ENCODE measurements around the gene SNCA. TPM values are rescaled to one million over a fixed set of nuclear protein-coding genes. Genes with fewer than 3 reads are reported as not detected.

The SNCA gene
- total and polyA plus RNA-seq, 2 of the 8 experiments (the other 6 are each of a cell fraction or from before 2014, with no cell fraction given) = 8.5 to 16.8 TPM

DNA sequence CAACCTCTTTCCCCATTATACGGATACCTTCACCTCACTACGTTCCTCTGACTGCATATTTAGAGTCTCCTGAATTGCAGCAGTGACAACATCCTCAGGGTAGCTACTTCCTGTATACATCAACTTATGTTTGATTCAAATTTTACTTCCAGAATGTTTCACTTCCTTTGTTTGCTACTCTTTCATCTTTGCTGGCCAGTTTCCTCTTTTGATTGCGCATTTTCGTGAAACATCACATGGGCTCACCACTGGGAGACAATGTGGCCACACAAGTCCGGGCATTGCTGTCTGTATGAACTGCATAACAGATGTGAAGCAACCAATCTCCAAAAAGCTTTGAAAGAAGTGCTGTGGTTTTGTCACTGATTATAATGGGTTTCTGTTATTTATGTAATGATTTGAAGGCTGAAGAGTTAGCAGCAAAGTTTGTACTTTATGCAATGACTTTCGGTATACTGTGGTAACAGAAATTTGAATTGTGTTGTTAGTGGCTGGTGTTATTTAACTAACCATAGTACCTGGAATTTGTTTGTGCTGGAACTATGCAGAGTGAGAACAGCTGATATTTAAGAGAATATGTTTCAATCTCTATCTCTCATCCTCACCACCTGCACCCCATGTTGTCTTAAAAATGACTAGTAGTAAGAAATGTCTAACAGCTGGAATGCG, 7.4 kb downstream of the SNCA start:
- H3K4ac ChIP-seq (replicated peaks; ENCODE audit: insufficient read length, low read depth, low read length) = no peak overlapping the region
- H3K4me2 ChIP-seq (ENCODE audit: insufficient read depth in 1 of 2, low read depth in 2 of 2, low read length in 2 of 2) = no peak overlapping the region; a peak in 1 of 4 replicates
- no peak overlapping the region for H4K5ac ChIP-seq (ENCODE audit: insufficient read length, low read depth, low read length)
- POLR2A ChIA-PET (ENCODE audit: partially characterized antibody) = no interaction called here
- WGBS, 2 experiments (ENCODE audit: extremely low coverage in 1 of 2, insufficient coverage in 1 of 2, insufficient read length in 1 of 2, insufficient replicate concordance in 2 of 2, low coverage in 1 of 2, low lambda C conversion rate in 2 of 2, missing lambda C conversion rate in 1 of 2) = 74% methylated on average over 7 of the region's 7 CpGs; no CpG with 5 or more reads in 1 of the 2 experiments
- H3K36me3 ChIP-seq (ENCODE audit: control insufficient read depth in 2 of 4, insufficient read depth in 4 of 4, low read length in 3 of 4) = peaks cover 0 to 3% (median 1%) of the 10 kb centered on the region in 4 experiments; a peak in 1 of 8 replicates
- no peak overlapping the region for H2BK15ac ChIP-seq (ENCODE audit: low read length)
- no peak overlapping the region for H2AFZ ChIP-seq (ENCODE audit: low read length)
- H3K56ac ChIP-seq (replicated peaks; ENCODE audit: insufficient read length, low read depth, low read length) = no peak overlapping the region
- CTCF ChIA-PET (ENCODE audit: partially characterized antibody) = no interaction called here
- no peak overlapping the region for H3K4me3 ChIP-seq (ENCODE audit: extremely low read depth in 1 of 4, insufficient read depth in 2 of 4, low read depth in 3 of 4, low read length in 4 of 4)
- H4K91ac ChIP-seq (replicated peaks; ENCODE audit: insufficient read length, low read length) = no peak overlapping the region
- H3K9ac ChIP-seq (replicated peaks in 1 of 4; ENCODE audit: extremely low read depth in 1 of 4, low read depth in 3 of 4, low read length in 3 of 4) = no peak overlapping the region
- H2AK5ac ChIP-seq (ENCODE audit: low read depth, low read length) = no peak overlapping the region
- H3K9me3 ChIP-seq (ENCODE audit: insufficient read depth in 2 of 2, low read depth in 1 of 2, low read length in 1 of 2) = no peaks in the 10 kb centered on the region
- H2BK12ac ChIP-seq (ENCODE audit: low read depth, low read length) = no peak overlapping the region
- H3K79me2 ChIP-seq (ENCODE audit: control insufficient read depth in 1 of 2, insufficient read depth in 2 of 2, low read length in 2 of 2) = no peaks in the 10 kb centered on the region
- H4K20me1 ChIP-seq (replicated peaks in 1 of 2; ENCODE audit: control insufficient read depth in 1 of 2, insufficient read depth in 2 of 2, low read length in 2 of 2) = no peaks in the 10 kb centered on the region
- no peak overlapping the region for H4K8ac ChIP-seq (ENCODE audit: extremely low read depth, insufficient read depth, low read length)
- no peak overlapping the region for H3K18ac ChIP-seq (ENCODE audit: extremely low read depth, low read length)
- H3K23me2 ChIP-seq (ENCODE audit: low read depth, low read length) = no peaks in the 10 kb centered on the region
- TF ChIP-seq RFX5 (IDR thresholded peaks at IDR 0.05; ENCODE audit: borderline replicate concordance, low read depth, low read length) (no peak), CREB1 (IDR thresholded peaks at IDR 0.05) (no peak), CHD2 (IDR thresholded peaks at IDR 0.05; ENCODE audit: low read length) (no peak), GTF2F1 (IDR thresholded peaks at IDR 0.05; ENCODE audit: borderline replicate concordance, low read depth, low read length) (no peak), KDM4A (IDR thresholded peaks at IDR 0.05; ENCODE audit: low read depth, low read length, severe bottlenecking) (no peak)
- DNase-seq (ENCODE audit: low read depth in 1 of 2, low spot score in 2 of 2) (no peak), FAIRE-seq (no peak)
- H3K27ac ChIP-seq (ENCODE audit: low read depth, low read length) = no peak overlapping the region
- peaks cover 0 to 2% (median 0%) of the 10 kb centered on the region in 4 experiments; a peak in 1 of 7 replicates for H3K4me1 ChIP-seq (replicated peaks in 1 of 4; ENCODE audit: control insufficient read depth in 3 of 4, insufficient read depth in 4 of 4, low read length in 3 of 4)
- H2BK5ac ChIP-seq (ENCODE audit: low read depth, low read length) = no peak overlapping the region
- no peaks in the 10 kb centered on the region for H3K27me3 ChIP-seq (replicated peaks in 1 of 4; ENCODE audit: control insufficient read depth in 3 of 4, extremely low read depth in 1 of 4, insufficient read depth in 3 of 4, low read length in 3 of 4)
- H2BK20ac ChIP-seq (ENCODE audit: low read length) = no peak overlapping the region
- H3K79me1 ChIP-seq (ENCODE audit: low read depth, low read length) = no peaks in the 10 kb centered on the region; the same call in 1 of the 2 replicates
- no peak overlapping the region for H2BK120ac ChIP-seq (replicated peaks; ENCODE audit: low read depth, low read length)
- no peak overlapping the region for H3K23ac ChIP-seq (ENCODE audit: insufficient read length)
- no peak overlapping the region for H3K14ac ChIP-seq (ENCODE audit: insufficient read length)
